HepG2 (cell line): ENCODE data around the gene KLHL17. TPM values are rescaled to one million over a fixed set of nuclear protein-coding genes. Genes with fewer than 3 reads are reported as not detected.

ENCODE experiments used
- BHLHE40 ChIP-seq: IDR thresholded peaks from 2 replicates; pipeline ENCODE4 v1.6.1; 2011; ENCODE audit warnings: low read length, improper control_type of control experiment
- CHCHD3 ChIP-seq: sonication (generic); formaldehyde crosslinking; IDR thresholded peaks from 2 replicates; pipeline ENCODE4 v1.8.0; 2022; ENCODE audit warnings: mild to moderate bottlenecking, missing genetic modification reagents, moderate library complexity
- DDIT3 ChIP-seq: sonication (generic); formaldehyde crosslinking; IDR thresholded peaks from 2 replicates; pipeline ENCODE4 v1.4.0; 2020; ENCODE audit warnings: mild to moderate bottlenecking, missing genetic modification reagents
- DPF2 ChIP-seq: sonication (generic); formaldehyde crosslinking; IDR thresholded peaks from 2 replicates; pipeline ENCODE4 v1.4.0; 2020; ENCODE audit warnings: mild to moderate bottlenecking, low read depth, missing genetic modification reagents, borderline replicate concordance
- EP300 ChIP-seq, 3 experiments: sonication (generic) in 1 of 3; formaldehyde crosslinking in 1 of 3; IDR thresholded peaks; 2 replicates each; pipeline versions ENCODE4 v1.5.1 to v1.6.1; 2011 to 2020; ENCODE audit warnings: low read depth in 2 of 3, low read length in 2 of 3, borderline replicate concordance in 1 of 3, improper control_type of control experiment in 1 of 3, mild to moderate bottlenecking in 1 of 3, missing genetic modification reagents in 1 of 3, moderate library complexity in 1 of 3
- FOSL2 ChIP-seq: sonication (generic); formaldehyde crosslinking; IDR thresholded peaks from 2 replicates; pipeline ENCODE4 v1.4.0; 2020; ENCODE audit warnings: missing genetic modification reagents
- HMG20B ChIP-seq: conservative IDR thresholded peaks from 2 replicates; pipeline ENCODE4 v1.6.1; 2016; ENCODE audit warnings: missing genetic modification reagents, missing compliant biosample characterization
- MXD3 ChIP-seq: IDR thresholded peaks from 2 replicates; pipeline ENCODE4 v1.6.1; 2016; ENCODE audit warnings: mild to moderate bottlenecking, missing biosample characterization, missing genetic modification reagents
- NR0B2 ChIP-seq: sonication (generic); formaldehyde crosslinking; IDR thresholded peaks from 2 replicates; pipeline ENCODE4 v1.4.0; 2020; ENCODE audit warnings: mild to moderate bottlenecking, missing genetic modification reagents
- PCBP1 ChIP-seq: fragments of 200-400 bp; formaldehyde crosslinking; IDR thresholded peaks from 2 replicates; pipeline ENCODE4 v1.6.1; 2017; ENCODE audit warnings: mild to moderate bottlenecking, low read depth, low read length, borderline replicate concordance
- SCMH1 ChIP-seq: sonication (generic); formaldehyde crosslinking; IDR thresholded peaks from 2 replicates; pipeline ENCODE4 v1.9.0; 2021; ENCODE audit warnings: missing genetic modification reagents, mild to moderate bottlenecking, borderline replicate concordance
- TERF1 ChIP-seq: sonication (generic); formaldehyde crosslinking; IDR thresholded peaks from 2 replicates; pipeline ENCODE4 v1.8.0; 2022; ENCODE audit warnings: mild to moderate bottlenecking, missing genetic modification reagents, moderate library complexity
- TFDP2 ChIP-seq: sonication (generic); formaldehyde crosslinking; IDR thresholded peaks from 2 replicates; pipeline ENCODE4 v1.4.0; 2020; ENCODE audit warnings: missing genetic modification reagents
- THAP11 ChIP-seq: IDR thresholded peaks from 2 replicates; pipeline ENCODE4 v1.6.1; 2016; ENCODE audit warnings: missing biosample characterization, missing genetic modification reagents
- THYN1 ChIP-seq: sonication (generic); formaldehyde crosslinking; IDR thresholded peaks from 2 replicates; pipeline ENCODE4 v1.8.1; 2023; ENCODE audit warnings: low read depth, mild to moderate bottlenecking, moderate library complexity, missing genetic modification reagents, borderline replicate concordance
- TOE1 ChIP-seq: sonication (generic); formaldehyde crosslinking; IDR thresholded peaks from 2 replicates; pipeline ENCODE4 v1.4.0; 2020; ENCODE audit warnings: mild to moderate bottlenecking, missing genetic modification reagents
- USF2 ChIP-seq, 2 experiments: sonication (generic) in 1 of 2; formaldehyde crosslinking in 1 of 2; IDR thresholded peaks; 2 replicates each; pipeline versions ENCODE4 v1.5.1 to v1.6.1; 2011 to 2020; ENCODE audit warnings: borderline replicate concordance in 1 of 2, low read depth in 1 of 2, low read length in 1 of 2, mild to moderate bottlenecking in 1 of 2, missing genetic modification reagents in 1 of 2, moderate library complexity in 1 of 2
- ZBTB1 ChIP-seq: sonication (generic); formaldehyde crosslinking; IDR thresholded peaks from 2 replicates; pipeline ENCODE4 v1.4.0; 2020; ENCODE audit warnings: missing genetic modification reagents, borderline replicate concordance
- ZC3H13 ChIP-seq: sonication (generic); formaldehyde crosslinking; IDR thresholded peaks from 2 replicates; pipeline ENCODE4 v1.8.1; 2023; ENCODE audit warnings: mild to moderate bottlenecking, missing genetic modification reagents, moderate library complexity
- ZNF180 ChIP-seq: sonication (generic); formaldehyde crosslinking; IDR thresholded peaks from 2 replicates; pipeline ENCODE4 v1.4.0; 2020; ENCODE audit warnings: low read depth, missing genetic modification reagents, borderline replicate concordance
- ZNF296 ChIP-seq: sonication (generic); formaldehyde crosslinking; conservative IDR thresholded peaks from 2 replicates; pipeline ENCODE4 v1.5.0; 2020; ENCODE audit warnings: mild to moderate bottlenecking, missing genetic modification reagents
- ZNF7 ChIP-seq: IDR thresholded peaks from 2 replicates; pipeline ENCODE4 v1.6.1; 2016; ENCODE audit warnings: missing biosample characterization, missing genetic modification reagents
- ZNF737 ChIP-seq: sonication (generic); formaldehyde crosslinking; IDR thresholded peaks from 2 replicates; pipeline ENCODE4 v1.5.0; 2020; ENCODE audit warnings: missing genetic modification reagents, mild to moderate bottlenecking, borderline replicate concordance
- ZNF850 ChIP-seq: sonication (generic); formaldehyde crosslinking; conservative IDR thresholded peaks from 2 replicates; pipeline ENCODE4 v1.9.0; 2021; ENCODE audit warnings: mild to moderate bottlenecking, missing genetic modification reagents
- polyA plus RNA-seq, 8 experiments: library from polyadenylated mRNA; depleted of rRNA in 3 of 8; stranded (reverse) in 7 of 8; unstranded in 1 of 8; fragments of >200 nt; fragmentation: Illumina TruSeq in 4 of 8; extraction: Trizol in 4 of 8; gene quantifications; 2 replicates each; pipeline versions ENCODE4 v1.2.1 to v1.2.3, GENCODE V29; 2011 to 2016; ENCODE audit warnings: low read depth in 4 of 8, missing spikeins in 1 of 8, mixed read lengths in 1 of 8; ENCODE audit not compliant: insufficient read depth in 1 of 8
- total RNA-seq, 5 experiments: library from RNA; depleted of rRNA; stranded (reverse); fragments of >200 nt; fragmentation: Illumina TruSeq; extraction: Trizol; gene quantifications; 2 replicates each; pipeline ENCODE4 v1.2.3, GENCODE V29; 2016; ENCODE audit warnings: low read depth in 1 of 5

Gene KLHL17
- total and polyA plus RNA-seq, 2 of the 13 experiments (the other 11 are each of a cell fraction or from before 2014, with no cell fraction given), result 9.3 to 24.7 TPM

- TF ChIP-seq NR0B2 (peak; percentile 58; the same call in 1 of the 2 replicates), ZNF850 (no peak), MXD3 (peak; percentile 25; the same call in 1 of the 2 replicates), ZNF180 (no peak), ZC3H13 (CRISPR knock-in tag) (0 out of 2 replicates have a peak, but pooled peaks have one; percentile 63), PCBP1 (no peak), TOE1 (CRISPR knock-in tag) (no peak), ZBTB1 (CRISPR knock-in tag) (no peak), THYN1 (CRISPR knock-in tag) (no peak), CHCHD3 (CRISPR knock-in tag) (no peak), DDIT3 (CRISPR knock-in tag) (no peak), SCMH1 (CRISPR knock-in tag) (no peak), BHLHE40 (peak; percentile 58), ZNF296 (CRISPR knock-in tag) (no peak), ZNF7 (no peak), EP300 (IDR thresholded peaks at IDR 0.05; ENCODE audit: low read depth in 2 of 2, low read length in 2 of 2) (no peak), EP300 (CRISPR knock-in tag; IDR thresholded peaks at IDR 0.05; ENCODE audit: borderline replicate concordance) (no peak), FOSL2 (CRISPR knock-in tag) (peak; percentile 57), HMG20B (CRISPR knock-in tag) (no peak), THAP11 (no peak), TFDP2 (CRISPR knock-in tag) (no peak), DPF2 (CRISPR knock-in tag) (no peak), USF2 (IDR thresholded peaks at IDR 0.05; ENCODE audit: low read depth, low read length) (no peak), USF2 (CRISPR knock-in tag; IDR thresholded peaks at IDR 0.05; ENCODE audit: borderline replicate concordance) (no peak), TERF1 (CRISPR knock-in tag) (no peak), ZNF737 (CRISPR knock-in tag) (no peak)
Observed at GRCh38 chr1:966704-967300, 6.4 kb downstream of the KLHL17 start (continued).
